Loucy (cell line): Measurements from ENCODE around the gene GON4L.

Source experiments
- EZH2phosphoT487 ChIP-seq: fragments of 200-600 bp; IDR thresholded peaks from 2 replicates; pipeline ENCODE4 v1.6.1; 2018; ENCODE audit warnings: antibody characterized with exemption, mild to moderate bottlenecking, moderate library complexity, borderline replicate concordance
- TF ChIP-seq, protein P1 (sequence below): fragments of 200-600 bp; sonication (generic); conservative IDR thresholded peaks from 2 replicates; pipeline ENCODE4 v1.5.1; 2014; ENCODE audit warnings: mild to moderate bottlenecking, antibody characterized with exemption, low read length

DNA sequence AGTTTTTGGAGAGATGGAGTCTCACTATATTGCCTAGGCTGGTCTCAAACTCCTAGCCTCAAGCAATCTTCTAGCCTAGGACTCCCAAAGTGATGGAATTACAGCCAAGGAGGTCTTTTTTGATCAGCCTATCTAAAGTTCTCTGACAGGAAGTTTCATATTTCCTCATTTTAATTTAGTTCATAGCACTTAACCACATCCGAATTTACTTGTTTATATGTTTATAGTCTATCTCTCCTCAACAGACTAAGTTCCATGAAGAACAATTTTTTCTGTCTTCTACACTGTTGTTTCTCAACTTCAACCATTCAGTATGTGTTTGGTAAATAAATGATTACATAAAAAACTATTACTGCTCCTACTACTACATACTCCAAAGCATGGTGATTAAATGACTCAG, 47.9 kb downstream of the GON4L start:
- TF ChIP-seq, protein P1, sequence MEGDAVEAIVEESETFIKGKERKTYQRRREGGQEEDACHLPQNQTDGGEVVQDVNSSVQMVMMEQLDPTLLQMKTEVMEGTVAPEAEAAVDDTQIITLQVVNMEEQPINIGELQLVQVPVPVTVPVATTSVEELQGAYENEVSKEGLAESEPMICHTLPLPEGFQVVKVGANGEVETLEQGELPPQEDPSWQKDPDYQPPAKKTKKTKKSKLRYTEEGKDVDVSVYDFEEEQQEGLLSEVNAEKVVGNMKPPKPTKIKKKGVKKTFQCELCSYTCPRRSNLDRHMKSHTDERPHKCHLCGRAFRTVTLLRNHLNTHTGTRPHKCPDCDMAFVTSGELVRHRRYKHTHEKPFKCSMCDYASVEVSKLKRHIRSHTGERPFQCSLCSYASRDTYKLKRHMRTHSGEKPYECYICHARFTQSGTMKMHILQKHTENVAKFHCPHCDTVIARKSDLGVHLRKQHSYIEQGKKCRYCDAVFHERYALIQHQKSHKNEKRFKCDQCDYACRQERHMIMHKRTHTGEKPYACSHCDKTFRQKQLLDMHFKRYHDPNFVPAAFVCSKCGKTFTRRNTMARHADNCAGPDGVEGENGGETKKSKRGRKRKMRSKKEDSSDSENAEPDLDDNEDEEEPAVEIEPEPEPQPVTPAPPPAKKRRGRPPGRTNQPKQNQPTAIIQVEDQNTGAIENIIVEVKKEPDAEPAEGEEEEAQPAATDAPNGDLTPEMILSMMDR = no peak
- no peak for TF ChIP-seq EZH2phosphoT487
